Neuronal stem cell (in vitro differentiated cells): ENCODE data around the gene ALOX12B.

Source experiments
- DNase-seq: peaks from one replicate; pipeline ENCODE4 v3.0.0-alpha.2; 2013; ENCODE audit warnings: low spot score
- H2AFZ ChIP-seq: one replicate; pipeline ENCODE4 v1.6.1; 2013; ENCODE audit warnings: mild to moderate bottlenecking, low read length, inconsistent platforms
- H2AK5ac ChIP-seq: 2 replicates; pipeline ENCODE4 v1.6.1; 2013; ENCODE audit warnings: low read depth, mild to moderate bottlenecking, inconsistent platforms, low read length, moderate library complexity, mixed read lengths
- H2BK120ac ChIP-seq: 2 replicates; pipeline ENCODE4 v1.6.1; 2013; ENCODE audit warnings: low read depth, mild to moderate bottlenecking, inconsistent platforms, low read length, moderate library complexity, mixed read lengths
- H2BK12ac ChIP-seq: one replicate; pipeline ENCODE4 v1.6.1; 2013; ENCODE audit warnings: low read length, inconsistent platforms
- H2BK15ac ChIP-seq: 2 replicates; pipeline ENCODE4 v1.6.1; 2013; ENCODE audit warnings: mild to moderate bottlenecking, low read length, inconsistent platforms, mixed read lengths
- H2BK5ac ChIP-seq: one replicate; pipeline ENCODE4 v1.6.1; 2013; ENCODE audit warnings: inconsistent platforms, mild to moderate bottlenecking, low read length, moderate library complexity
- H3K14ac ChIP-seq: one replicate; pipeline ENCODE4 v1.6.1; 2013; ENCODE audit warnings: low read length, inconsistent platforms
- H3K18ac ChIP-seq: 2 replicates; pipeline ENCODE4 v1.6.1; 2013; ENCODE audit warnings: low read length, inconsistent platforms
- H3K23ac ChIP-seq: 2 replicates; pipeline ENCODE4 v1.6.1; 2013; ENCODE audit warnings: low read depth, mild to moderate bottlenecking, mixed read lengths, low read length, inconsistent platforms; ENCODE audit not compliant: poor library complexity
- H3K27ac ChIP-seq: replicated peaks from 3 replicates; pipeline ENCODE4 v1.5.1; 2013; ENCODE audit warnings: low read length, inconsistent platforms
- H3K27me3 ChIP-seq, 3 experiments: 2 replicates each; pipeline ENCODE4 v1.6.1; 2013; ENCODE audit warnings: low read length in 3 of 3, mild to moderate bottlenecking in 2 of 3, inconsistent platforms in 1 of 3, low read depth in 1 of 3, mixed read lengths in 1 of 3, moderate library complexity in 1 of 3; ENCODE audit not compliant: control insufficient read depth in 3 of 3, insufficient read depth in 3 of 3
- H3K36me3 ChIP-seq, 2 donors: replicated peaks in 1 of 2; 2 replicates each; pipeline ENCODE4 v1.6.1; 2013; ENCODE audit warnings: low read length in 2 of 2; ENCODE audit not compliant: control insufficient read depth in 2 of 2, insufficient read depth in 2 of 2
- H3K4ac ChIP-seq: 2 replicates; pipeline ENCODE4 v1.6.1; 2013; ENCODE audit warnings: inconsistent platforms, mild to moderate bottlenecking, low read length, moderate library complexity
- H3K4me1 ChIP-seq, 2 donors: 1 replicate in 1 of 2; 2 replicates in 1 of 2; pipeline ENCODE4 v1.6.1; 2013; ENCODE audit warnings: low read length in 2 of 2, low read depth in 1 of 2; ENCODE audit not compliant: control insufficient read depth in 2 of 2, insufficient read depth in 1 of 2
- H3K4me2 ChIP-seq: one replicate; pipeline ENCODE4 v1.6.1; 2013; ENCODE audit warnings: mild to moderate bottlenecking, low read length, inconsistent platforms; ENCODE audit not compliant: insufficient read depth, poor library complexity, severe bottlenecking
- H3K4me3 ChIP-seq, 2 donors: 2 replicates each; pipeline ENCODE4 v1.5.1; 2013; ENCODE audit warnings: low read length in 2 of 2, mild to moderate bottlenecking in 2 of 2, inconsistent platforms in 1 of 2, moderate library complexity in 1 of 2
- H3K79me1 ChIP-seq: one replicate; pipeline ENCODE4 v1.6.1; 2013; ENCODE audit warnings: low read depth, mild to moderate bottlenecking, inconsistent platforms, low read length, moderate library complexity
- H3K9ac ChIP-seq: one replicate; pipeline ENCODE4 v1.6.1; 2013; ENCODE audit warnings: mild to moderate bottlenecking, low read depth, low read length, inconsistent platforms; ENCODE audit not compliant: poor library complexity
- H3K9me3 ChIP-seq, 2 donors: replicated peaks in 1 of 2; 2 replicates each; pipeline versions ENCODE3 to v1.6.1; 2013; ENCODE audit warnings: low read length in 2 of 2, mild to moderate bottlenecking in 2 of 2, inconsistent platforms in 1 of 2, low read depth in 1 of 2, mixed read lengths in 1 of 2, moderate library complexity in 1 of 2; ENCODE audit not compliant: control insufficient read depth in 2 of 2, insufficient read depth in 1 of 2
- H4K8ac ChIP-seq: one replicate; pipeline ENCODE4 v1.6.1; 2013; ENCODE audit warnings: low read depth, mild to moderate bottlenecking, inconsistent platforms, low read length, moderate library complexity
- H4K91ac ChIP-seq: one replicate; pipeline ENCODE4 v1.6.1; 2013; ENCODE audit warnings: low read length, low read depth, mild to moderate bottlenecking, inconsistent platforms; ENCODE audit not compliant: poor library complexity
- WGBS, 2 donors: extraction: QIAGEN DNeasy Blood & Tissue Kit; methylation state at CpG; one replicate each; pipeline ENCODE4 v1.1.7; 2013; ENCODE audit warnings: missing lambda C conversion rate in 2 of 2, mixed read lengths in 1 of 2; ENCODE audit not compliant: insufficient read length in 2 of 2, insufficient replicate concordance in 1 of 2; ENCODE audit errors: extremely low coverage in 2 of 2; 5-methylcytosine and 5-hydroxymethylcytosine counted together

The ALOX12B gene

GRCh38 chr17:8039611-8040168, 47.8 kb downstream of the ALOX12B start:
- H3K9ac ChIP-seq, result peak overlapping the region; percentile 44
- H3K4me2 ChIP-seq, result peak overlapping the region; percentile 31
- no peak overlapping the region for H2BK120ac ChIP-seq
- no peak overlapping the region for H4K8ac ChIP-seq
- H3K4me3 ChIP-seq, result no peak overlapping the region
- no CpG with 5 or more reads among the region's 11 CpGs for WGBS, 2 donors
- no peak overlapping the region for H3K4ac ChIP-seq
- H2BK5ac ChIP-seq, result no peak overlapping the region
- no peaks in the 10 kb centered on the region for H3K79me1 ChIP-seq
- H3K4me1 ChIP-seq, result peaks cover 0 to 5% of the 10 kb centered on the region in 2 donors
- no peak overlapping the region for H2AFZ ChIP-seq
- H3K27me3 ChIP-seq, result peaks cover 2 to 18% (median 3%) of the 10 kb centered on the region in 3 experiments
- no peak overlapping the region for H2AK5ac ChIP-seq
- H2BK15ac ChIP-seq, result no peak overlapping the region
- no peak overlapping the region for H4K91ac ChIP-seq
- peak overlapping the region; percentile 17 for H3K14ac ChIP-seq
- no peak overlapping the region for H3K27ac ChIP-seq
- no peak overlapping the region for H3K18ac ChIP-seq
- H3K9me3 ChIP-seq, result peaks cover 0 to 2% of the 10 kb centered on the region in 2 donors
- no peaks in the 10 kb centered on the region for H3K36me3 ChIP-seq
- H3K23ac ChIP-seq, result peak overlapping the region; percentile 31
- DNase-seq, result no peak
- H2BK12ac ChIP-seq, result no peak overlapping the region

GRCh38 chr17:8038954-8039610, 48.4 kb downstream of the ALOX12B start, which contains the start of gene ALOX15B:
TSS of gene ALOX15B (plus strand) at chr17:8039059. CDS start at chr17:8039156, 97 bp downstream.
- Histone ChIP-seq H3K36me3 (no peaks in the 10 kb centered on the region), H3K79me1 (no peaks in the 10 kb centered on the region), H3K4ac (no peak within 1 kb of the TSS), H3K4me3 (peak within 1 kb of the TSS in 1 of 2 donors; percentile 64), H3K9ac (peak within 1 kb of the TSS; percentile 44), H3K18ac (peak within 1 kb of the TSS; percentile 8), H3K27ac (no peak within 1 kb of the TSS), H2BK12ac (no peak within 1 kb of the TSS), H2AFZ (no peak within 1 kb of the TSS), H3K4me1 (peaks cover 0 to 5% of the 10 kb centered on the region in 2 donors), H2BK120ac (no peak within 1 kb of the TSS), H3K23ac (peak within 1 kb of the TSS; percentile 34), H3K9me3 (peaks cover 0 to 2% of the 10 kb centered on the region in 2 donors), H2BK15ac (peak within 1 kb of the TSS; percentile 21), H2AK5ac (no peak within 1 kb of the TSS), H3K27me3 (peaks cover 0 to 18% (median 2%) of the 10 kb centered on the region in 3 experiments), H2BK5ac (no peak within 1 kb of the TSS), H3K4me2 (peak within 1 kb of the TSS; percentile 31), H4K8ac (no peak within 1 kb of the TSS), H4K91ac (no peak within 1 kb of the TSS), H3K14ac (peak within 1 kb of the TSS; percentile 38)
- no CpG with 5 or more reads among the region's 37 CpGs for WGBS, 2 donors
- DNase-seq, result no peak

- Histone ChIP-seq H3K79me1 (no peaks in the 10 kb centered on the region), H4K91ac (no peak overlapping the region), H2BK12ac (no peak overlapping the region), H3K9me3 (no peaks in the 10 kb centered on the region), H3K4me1 (no peaks in the 10 kb centered on the region), H2AK5ac (no peak overlapping the region), H4K8ac (no peak overlapping the region), H3K27ac (no peak overlapping the region), H2BK5ac (no peak overlapping the region), H3K4me3 (no peak overlapping the region), H3K36me3 (no peaks in the 10 kb centered on the region), H3K14ac (no peak overlapping the region), H2BK15ac (no peak overlapping the region), H3K4me2 (no peak overlapping the region), H2BK120ac (no peak overlapping the region), H3K27me3 (peaks cover 0 to 6% (median 0%) of the 10 kb centered on the region in 3 experiments), H3K4ac (no peak overlapping the region), H3K23ac (no peak overlapping the region), H3K9ac (no peak overlapping the region), H2AFZ (no peak overlapping the region), H3K18ac (no peak overlapping the region)
- no peak for DNase-seq
- no CpG with 5 or more reads among the region's 2 CpGs for WGBS, 2 donors
These were observed 55.1 kb downstream of the ALOX12B start for GRCh38 chr17:8032442-8032841.

GRCh38 chr17:8031950-8032349, 55.6 kb downstream of the ALOX12B start:
- no peak overlapping the region for H3K4ac ChIP-seq
- no peaks in the 10 kb centered on the region for H3K4me1 ChIP-seq
- no peak overlapping the region for H2AFZ ChIP-seq
- H3K14ac ChIP-seq, result no peak overlapping the region
- no peak overlapping the region for H3K27ac ChIP-seq
- H3K18ac ChIP-seq, result no peak overlapping the region
- H3K4me2 ChIP-seq, result no peak overlapping the region
- no peak overlapping the region for H3K9ac ChIP-seq
- H2AK5ac ChIP-seq, result no peak overlapping the region
- no peak overlapping the region for H4K91ac ChIP-seq
- H3K27me3 ChIP-seq, result peaks cover 0 to 11% (median 0%) of the 10 kb centered on the region in 3 experiments
- H3K23ac ChIP-seq, result no peak overlapping the region
- no peak overlapping the region for H2BK15ac ChIP-seq
- no peaks in the 10 kb centered on the region for H3K9me3 ChIP-seq
- no peak overlapping the region for H3K4me3 ChIP-seq
- no peak overlapping the region for H4K8ac ChIP-seq
- no peak for DNase-seq
- H2BK5ac ChIP-seq, result no peak overlapping the region
- H3K36me3 ChIP-seq, result no peaks in the 10 kb centered on the region
- H3K79me1 ChIP-seq, result no peaks in the 10 kb centered on the region
- no CpG with 5 or more reads among the region's 1 CpG for WGBS, 2 donors
- H2BK12ac ChIP-seq, result no peak overlapping the region
- H2BK120ac ChIP-seq, result no peak overlapping the region
